Testis (tissue), 3 donors: Measurements from ENCODE around the gene GABARAP. TPM values are rescaled to one million over a fixed set of nuclear protein-coding genes. Genes with fewer than 3 reads are reported as not detected.
A peak's percentile ranks its signal among the peaks of the same experiment; 100 is the strongest.

Experiments used
- DNase-seq: peaks from one replicate; pipeline ENCODE4 v3.0.0-alpha.2; 2019
- H3K27ac ChIP-seq, 2 donors: fragments of 200-600 bp; sonication (generic); one replicate each; pipeline ENCODE4 v1.5.1; 2019
- H3K27me3 ChIP-seq: fragments of 200-600 bp; sonication (generic); one replicate; pipeline ENCODE4 v1.5.1; 2019
- H3K36me3 ChIP-seq: fragments of 200-600 bp; sonication (generic); one replicate; pipeline ENCODE4 v1.5.1; 2017; ENCODE audit warnings: low read depth; ENCODE audit errors: missing control alignments
- H3K4me1 ChIP-seq: fragments of 200-600 bp; sonication (generic); one replicate; pipeline ENCODE4 v1.5.1; 2019
- H3K4me3 ChIP-seq, 2 donors: fragments of 200-600 bp; sonication (generic); one replicate each; pipeline ENCODE4 v1.5.1; 2017 to 2019
- H3K9me3 ChIP-seq: fragments of 200-600 bp; sonication (generic); one replicate; pipeline ENCODE4 v1.5.1; 2017
- CTCF ChIP-seq, 3 experiments: fragments of 450-650 bp in 2 of 3; fragments of 200-600 bp in 1 of 3; sonication (generic) in 1 of 3; IDR thresholded peaks; one replicate each; pipeline ENCODE4 v1.5.1; 2016 to 2019; ENCODE audit warnings: antibody characterized with exemption in 3 of 3, mild to moderate bottlenecking in 2 of 3, moderate library complexity in 1 of 3
- POLR2A ChIP-seq: fragments of 450-650 bp; IDR thresholded peaks from one replicate; pipeline ENCODE4 v1.6.1; 2017; ENCODE audit warnings: antibody characterized with exemption, mild to moderate bottlenecking, moderate library complexity
- WGBS, 2 donors: methylation state at CpG; one replicate each; pipeline ENCODE4 v1.1.5; 2018; 5-methylcytosine and 5-hydroxymethylcytosine counted together
- intact Hi-C: fragments of 100-400 bp; cut with DNase I; formaldehyde crosslinking; loops from one replicate; pipeline ENCODE4 v1.15.1; 2023; ENCODE audit warnings: low total_unique reads
- polyA plus RNA-seq: library from polyadenylated mRNA; stranded (reverse); fragments of 350-450 nt; fragmentation: Illumina TruSeq; extraction: RNeasy Lipid Tissue Mini Kit (QIAGEN cat#74804); gene quantifications from one replicate; pipeline ENCODE4 v1.2.3, GENCODE V29; 2014; ENCODE audit warnings: low read depth, low replicate concordance; ENCODE audit not compliant: insufficient read depth
- total RNA-seq, 2 donors: library from RNA; depleted of rRNA; stranded (reverse); fragments of >200 nt; gene quantifications; one replicate each; pipeline ENCODE4 v1.2.3, GENCODE V29; 2016

The GABARAP gene
- total and polyA plus RNA-seq, 3 donors from 2014 or later: 521 to 1,171 (median 683) TPM

GRCh38 chr17:7208027-7208571 lies 34.1 kb downstream of the GABARAP start:
- Histone ChIP-seq H3K4me1 (peaks cover 39% of the 10 kb centered on the region), H3K9me3 (no peaks in the 10 kb centered on the region), H3K27ac (no peak overlapping the region), H3K36me3 (no peaks in the 10 kb centered on the region), H3K4me3 (no peak overlapping the region), H3K27me3 (no peaks in the 10 kb centered on the region)
- intact Hi-C loops: no loop called here
- DNase-seq: no peak
- 44 to 58% methylated on average over 7 to 21 of the region's 21 CpGs for WGBS, 2 donors
- TF ChIP-seq CTCF (IDR thresholded peaks at IDR 0.05) (no peak), POLR2A (no peak)

- peak; percentile 46 for DNase-seq
- Histone ChIP-seq H3K9me3 (no peaks in the 10 kb centered on the region), H3K36me3 (no peaks in the 10 kb centered on the region), H3K27ac (peak overlapping the region; percentile 55 to 71), H3K4me3 (no peak overlapping the region), H3K27me3 (no peaks in the 10 kb centered on the region), H3K4me1 (peaks cover 39% of the 10 kb centered on the region)
- TF ChIP-seq POLR2A: no peak
- no peak for TF ChIP-seq CTCF (IDR thresholded peaks at IDR 0.05)
- intact Hi-C loops: no loop called here
- WGBS, 2 donors: 38 to 60% methylated on average over 15 to 23 of the region's 24 CpGs
Observed at GRCh38 chr17:7207120-7208001, 34.9 kb downstream of the GABARAP start.

GRCh38 chr17:7205561-7205960 lies 36.7 kb downstream of the GABARAP start:
- peak overlapping the region in 1 of 2 donors; percentile 80 for H3K27ac ChIP-seq
- intact Hi-C loops: no loop called here
- no peak for TF ChIP-seq CTCF (IDR thresholded peaks at IDR 0.05)
- H3K36me3 ChIP-seq: no peaks in the 10 kb centered on the region
- no peaks in the 10 kb centered on the region for H3K27me3 ChIP-seq
- no peak for DNase-seq
- H3K4me1 ChIP-seq: peaks cover 39% of the 10 kb centered on the region
- H3K4me3 ChIP-seq: peak overlapping the region; percentile 52 to 55
- 35 to 46% methylated on average over 15 of the region's 15 CpGs for WGBS, 2 donors
- H3K9me3 ChIP-seq: no peaks in the 10 kb centered on the region

GRCh38 chr17:7204828-7205461 lies 37.3 kb downstream of the GABARAP start:
- H3K4me1 ChIP-seq: peaks cover 39% of the 10 kb centered on the region
- 2 to 6% methylated on average over 6 to 34 of the region's 34 CpGs for WGBS, 2 donors

More at GRCh38 chr17:7204828-7205461, 37.3 kb downstream of the GABARAP start:
- H3K36me3 ChIP-seq: no peaks in the 10 kb centered on the region
- H3K27me3 ChIP-seq: no peaks in the 10 kb centered on the region
- TF ChIP-seq POLR2A (no peak), CTCF (IDR thresholded peaks at IDR 0.05) (peak in 1 of 3 experiments; percentile 7)
- DNase-seq: peak; percentile 89
- intact Hi-C loops: no loop called here
- peak overlapping the region; percentile 59 to 80 for H3K27ac ChIP-seq
- H3K4me3 ChIP-seq: peak overlapping the region; percentile 52 to 55
- no peaks in the 10 kb centered on the region for H3K9me3 ChIP-seq
